IMR-90 (cell line): Measurements from ENCODE around the gene IL17REL. TPM values are rescaled to one million over a fixed set of nuclear protein-coding genes. Genes with fewer than 3 reads are reported as not detected.

ENCODE experiments used
- ATAC-seq: fragments of 200-7000 bp; cut with Tn5 transposase; 2 replicates; pipeline ENCODE4 v1.9.1; 2020; ENCODE audit warnings: low read depth, mild to moderate bottlenecking, moderate library complexity
- BruUV-seq: library from RNA; stranded (reverse); fragments of 400-500 nt; replicated peaks from 2 replicates; lab custom pipeline; 2021; lab: Mats Ljungman, UMichigan
- CTCF ChIA-PET: fragments of 300-600 bp; formaldehyde crosslinking; extraction: SDS; loops from one replicate; lab custom pipeline; 2021; ENCODE audit warnings: antibody characterized with exemption; lab: Yijun Ruan, JAX
- POLR2A ChIA-PET: fragments of 300-600 bp; sonication (Branson Sonifier 250); formaldehyde crosslinking; loops from one replicate; lab custom pipeline; 2022; ENCODE audit warnings: antibody characterized with exemption; ENCODE audit not compliant: unreplicated experiment; lab: Charles Lee
- DNase-seq: peaks from one replicate; pipeline ENCODE4 v3.0.0; 2013
- H2AFZ ChIP-seq: replicated peaks from 2 replicates; pipeline ENCODE3; 2013; ENCODE audit warnings: low read length, mild to moderate bottlenecking; ENCODE audit not compliant: poor library complexity
- H2AK5ac ChIP-seq: 2 replicates; pipeline ENCODE4 v1.6.1; 2013; ENCODE audit warnings: low read depth, low read length, inconsistent platforms
- H2AK9ac ChIP-seq: replicated peaks from 2 replicates; pipeline ENCODE3; 2013; ENCODE audit warnings: mild to moderate bottlenecking, low read depth, low read length, moderate library complexity; ENCODE audit not compliant: poor library complexity
- H2BK120ac ChIP-seq: 2 replicates; pipeline ENCODE4 v1.6.1; 2013; ENCODE audit warnings: low read depth, low read length, inconsistent platforms
- H2BK15ac ChIP-seq: 3 replicates; pipeline ENCODE4 v1.6.1; 2013; ENCODE audit warnings: low read depth, low read length, inconsistent platforms
- H2BK20ac ChIP-seq: 2 replicates; pipeline ENCODE4 v1.6.1; 2013; ENCODE audit warnings: low read depth, mild to moderate bottlenecking, inconsistent platforms, low read length, moderate library complexity
- H2BK5ac ChIP-seq: 2 replicates; pipeline ENCODE4 v1.6.1; 2013; ENCODE audit warnings: mild to moderate bottlenecking, low read depth, low read length, inconsistent platforms; ENCODE audit not compliant: poor library complexity, severe bottlenecking
- H3K14ac ChIP-seq: replicated peaks from 2 replicates; pipeline ENCODE4 v1.6.1; 2013; ENCODE audit warnings: low read depth, low read length, inconsistent platforms
- H3K18ac ChIP-seq: 2 replicates; pipeline ENCODE4 v1.6.1; 2013; ENCODE audit warnings: low read depth, low read length, control low read depth
- H3K23ac ChIP-seq: 2 replicates; pipeline ENCODE4 v1.6.1; 2013; ENCODE audit warnings: low read depth, low read length, inconsistent platforms
- H3K27ac ChIP-seq: 2 replicates; pipeline ENCODE4 v1.5.1; 2013; ENCODE audit warnings: mild to moderate bottlenecking, control low read depth, low read length; ENCODE audit not compliant: insufficient read depth
- H3K27me3 ChIP-seq: 2 replicates; pipeline ENCODE4 v1.6.1; 2013; ENCODE audit warnings: low read length; ENCODE audit not compliant: control insufficient read depth, insufficient read depth
- H3K36me3 ChIP-seq: 2 replicates; pipeline ENCODE4 v1.6.1; 2013; ENCODE audit warnings: low read length, mixed read lengths; ENCODE audit not compliant: control insufficient read depth, insufficient read depth
- H3K4ac ChIP-seq: 2 replicates; pipeline ENCODE4 v1.6.1; 2013; ENCODE audit warnings: low read depth, low read length, inconsistent platforms
- H3K4me1 ChIP-seq: 2 replicates; pipeline ENCODE4 v1.6.1; 2013; ENCODE audit warnings: low read length, mixed read lengths; ENCODE audit not compliant: control insufficient read depth, insufficient read depth
- H3K4me2 ChIP-seq: 2 replicates; pipeline ENCODE4 v1.6.1; 2013; ENCODE audit warnings: low read depth, mild to moderate bottlenecking, control low read depth, low read length, moderate library complexity
- H3K4me3 ChIP-seq: 2 replicates; pipeline ENCODE4 v1.5.1; 2013; ENCODE audit warnings: low read depth, mild to moderate bottlenecking, control low read depth, low read length, moderate library complexity; ENCODE audit not compliant: insufficient read depth
- H3K56ac ChIP-seq: 2 replicates; pipeline ENCODE4 v1.6.1; 2013; ENCODE audit warnings: low read length, inconsistent platforms; ENCODE audit not compliant: insufficient read depth; ENCODE audit errors: extremely low read depth
- H3K79me1 ChIP-seq, 2 experiments: 2 replicates each; pipeline ENCODE4 v1.6.1; 2013; ENCODE audit warnings: low read length in 2 of 2, inconsistent platforms in 1 of 2, low read depth in 1 of 2
- H3K9ac ChIP-seq: 2 replicates; pipeline ENCODE4 v1.6.1; 2013; ENCODE audit warnings: low read depth, low read length, control low read depth
- H3K9me1 ChIP-seq: 2 replicates; pipeline ENCODE4 v1.6.1; 2013; ENCODE audit warnings: low read length, inconsistent platforms; ENCODE audit not compliant: insufficient read depth
- H3K9me3 ChIP-seq: 2 replicates; pipeline ENCODE4 v1.6.1; 2013; ENCODE audit warnings: low read length; ENCODE audit not compliant: control insufficient read depth, insufficient read depth
- H4K20me1 ChIP-seq: 2 replicates; pipeline ENCODE4 v1.6.1; 2013; ENCODE audit warnings: low read length, inconsistent platforms; ENCODE audit not compliant: insufficient read depth
- H4K5ac ChIP-seq: 2 replicates; pipeline ENCODE4 v1.6.1; 2013; ENCODE audit warnings: mild to moderate bottlenecking, low read depth, low read length, control low read depth
- H4K8ac ChIP-seq, 2 experiments: 2 replicates each; pipeline ENCODE4 v1.6.1; 2013; ENCODE audit warnings: low read depth in 2 of 2, low read length in 2 of 2, control low read depth in 1 of 2, inconsistent platforms in 1 of 2
- H4K91ac ChIP-seq: 2 replicates; pipeline ENCODE4 v1.6.1; 2013; ENCODE audit warnings: low read depth, low read length, inconsistent platforms; ENCODE audit not compliant: insufficient read depth
- BHLHE40 ChIP-seq: fragments of 150-350 bp; IDR thresholded peaks from 2 replicates; pipeline ENCODE4 v1.6.1; 2016; ENCODE audit warnings: mild to moderate bottlenecking, low read depth, low read length
- CEBPB ChIP-seq: IDR thresholded peaks from 2 replicates; pipeline ENCODE4 v1.6.1; 2012; ENCODE audit warnings: low read depth, low read length, improper control_type of control experiment
- CHD1 ChIP-seq: IDR thresholded peaks from 2 replicates; pipeline ENCODE4 v1.6.1; 2012; ENCODE audit warnings: low read depth, low read length, improper control_type of control experiment
- FOS ChIP-seq: fragments of 150-350 bp; IDR thresholded peaks from 2 replicates; pipeline ENCODE4 v1.6.1; 2016; ENCODE audit warnings: low read depth, low read length
- MAZ ChIP-seq: IDR thresholded peaks from 2 replicates; pipeline ENCODE4 v1.6.1; 2012; ENCODE audit warnings: low read depth, mild to moderate bottlenecking, low read length, improper control_type of control experiment, moderate library complexity, borderline replicate concordance
- MXI1 ChIP-seq: IDR thresholded peaks from 2 replicates; pipeline ENCODE4 v1.6.1; 2012; ENCODE audit warnings: low read depth, mild to moderate bottlenecking, low read length, moderate library complexity, borderline replicate concordance
- NFE2L2 ChIP-seq: fragments of 150-350 bp; IDR thresholded peaks from 2 replicates; pipeline ENCODE4 v1.6.1; 2016; ENCODE audit warnings: low read depth, mild to moderate bottlenecking, low read length
- POLR2A ChIP-seq: IDR thresholded peaks from 2 replicates; pipeline ENCODE4 v1.6.1; 2012; ENCODE audit warnings: mild to moderate bottlenecking, low read depth, low read length
- RAD21 ChIP-seq: IDR thresholded peaks from 2 replicates; pipeline ENCODE4 v1.6.1; 2012; ENCODE audit warnings: low read length, improper control_type of control experiment
- RCOR1 ChIP-seq: IDR thresholded peaks from 2 replicates; pipeline ENCODE4 v1.6.1; 2012; ENCODE audit warnings: mild to moderate bottlenecking, low read length, improper control_type of control experiment; ENCODE audit not compliant: insufficient replicate concordance
- RFX5 ChIP-seq: IDR thresholded peaks from 2 replicates; pipeline ENCODE4 v1.8.0; 2012; ENCODE audit warnings: low read depth, mild to moderate bottlenecking, low read length, moderate library complexity
- SMC3 ChIP-seq: fragments of 150-350 bp; IDR thresholded peaks from 2 replicates; pipeline ENCODE4 v1.6.1; 2016; ENCODE audit warnings: low read depth, mild to moderate bottlenecking, antibody characterized with exemption, low read length, moderate library complexity
- USF2 ChIP-seq: fragments of 150-350 bp; IDR thresholded peaks from 2 replicates; pipeline ENCODE4 v1.6.1; 2017; ENCODE audit warnings: mild to moderate bottlenecking, antibody characterized with exemption, low read length, low read depth
- WGBS, 2 experiments: methylation state at CpG; one replicate each; pipeline versions ENCODE4 v1.1.5 to v1.1.7; 2013; ENCODE audit warnings: missing lambda C conversion rate in 2 of 2; ENCODE audit not compliant: insufficient read length in 1 of 2; ENCODE audit errors: extremely low coverage in 2 of 2; 5-methylcytosine and 5-hydroxymethylcytosine counted together
- dilution Hi-C: fragments of 300-500 bp; cut with HindIII; formaldehyde crosslinking; loops from one replicate; pipeline ENCODE4 v1.14.3; 2018; ENCODE audit warnings: low sequenced_read_pairs; ENCODE audit not compliant: unreplicated experiment
- in situ Hi-C: fragments of 300-500 bp; cut with MboI; formaldehyde crosslinking; loops from 3 replicates; pipeline ENCODE4 v1.14.3; 2019; ENCODE audit warnings: low sequenced_read_pairs, inconsistent platforms, mixed read lengths
- intact Hi-C: fragments of 100-400 bp; cut with micrococcal nuclease; formaldehyde crosslinking; loops from 2 replicates; pipeline ENCODE4 v1.10.0; 2022
- polyA plus RNA-seq, 3 experiments: library from polyadenylated mRNA; depleted of rRNA; stranded (reverse); fragments of >200 nt; gene quantifications; 2 replicates each; pipeline ENCODE4 v1.2.3, GENCODE V29; 2012; ENCODE audit warnings: low replicate concordance in 1 of 3
- total RNA-seq: library from RNA; depleted of rRNA; stranded (reverse); fragments of >200 nt; gene quantifications from 2 replicates; pipeline ENCODE4 v1.2.3, GENCODE V29; 2012

Gene IL17REL
- total and polyA plus RNA-seq, 2 of the 4 experiments (the other 2 are of a cell fraction) = not detected

GRCh38 chr22:50009765-50010675 is 2.5 kb downstream of the IL17REL start:
- no peak overlapping the region for H3K4ac ChIP-seq
- H2AK9ac ChIP-seq = no peak overlapping the region
- no peak for ATAC-seq
- H4K91ac ChIP-seq = no peak overlapping the region
- H3K4me1 ChIP-seq = peaks cover 2% of the 10 kb centered on the region; the same call in 1 of the 2 replicates
- no peak for DNase-seq
- no peak overlapping the region for H3K56ac ChIP-seq
- no peak overlapping the region for H4K5ac ChIP-seq
- in situ Hi-C loops (no loop called here), dilution Hi-C loops (no loop called here), intact Hi-C loops (no loop called here)
- peaks cover 53% of the 10 kb centered on the region for H3K27me3 ChIP-seq
- no peak for TF ChIP-seq FOS
- no peak for TF ChIP-seq MAZ
- TF ChIP-seq USF2 = no peak
- no peak for TF ChIP-seq POLR2A
- TF ChIP-seq RFX5 = no peak
- TF ChIP-seq MXI1 = no peak
- no peak for TF ChIP-seq BHLHE40
- no peak for TF ChIP-seq CHD1
- TF ChIP-seq RAD21 = no peak
- no peak for TF ChIP-seq RCOR1
- no peak for TF ChIP-seq NFE2L2
- no peak for TF ChIP-seq SMC3
- TF ChIP-seq CEBPB = no peak
- H4K8ac ChIP-seq = no peak overlapping the region
- ChIA-PET POLR2A (no interaction called here), CTCF (no interaction called here)
- no peaks in the 10 kb centered on the region for H4K20me1 ChIP-seq
- H3K4me2 ChIP-seq = no peak overlapping the region
- H2BK20ac ChIP-seq = no peak overlapping the region
- H3K23ac ChIP-seq = no peak overlapping the region
- H3K27ac ChIP-seq = no peak overlapping the region
- no peak overlapping the region for H3K9ac ChIP-seq
- no peak overlapping the region for H2BK15ac ChIP-seq
- H3K9me3 ChIP-seq = no peaks in the 10 kb centered on the region; the same call in 1 of the 2 replicates
- no peaks in the 10 kb centered on the region for H3K9me1 ChIP-seq
- BruUV-seq = no TSS peak
- H2BK120ac ChIP-seq = no peak overlapping the region
- no peak overlapping the region for H3K4me3 ChIP-seq
- no peak overlapping the region for H2AK5ac ChIP-seq
- H3K79me1 ChIP-seq = no peaks in the 10 kb centered on the region
- no peak overlapping the region for H2BK5ac ChIP-seq
- H3K36me3 ChIP-seq = no peaks in the 10 kb centered on the region
- H3K14ac ChIP-seq = no peak overlapping the region
- H3K18ac ChIP-seq = no peak overlapping the region
- WGBS, 2 experiments = 75% methylated on average over 19 of the region's 46 CpGs; no CpG with 5 or more reads in 1 of the 2 experiments
- H2AFZ ChIP-seq = no peak overlapping the region
